Epithelial cell of prostate (primary cell): ENCODE data around the gene TMEM161B.
"Not testable (repeated sequence)": the region's sequence is repeated elsewhere in the genome, so short reads cannot be mapped to it uniquely, and the experiment has no call there.

Experiments used
- DNase-seq: peaks from one replicate; pipeline ENCODE4 v3.0.0-alpha.2; 2011; ENCODE audit warnings: low read depth, low spot score
- H3K27ac ChIP-seq: fragments of 450-650 bp; 2 replicates; pipeline ENCODE4 v1.5.1; 2017; ENCODE audit warnings: mild to moderate bottlenecking

The TMEM161B gene

DNA sequence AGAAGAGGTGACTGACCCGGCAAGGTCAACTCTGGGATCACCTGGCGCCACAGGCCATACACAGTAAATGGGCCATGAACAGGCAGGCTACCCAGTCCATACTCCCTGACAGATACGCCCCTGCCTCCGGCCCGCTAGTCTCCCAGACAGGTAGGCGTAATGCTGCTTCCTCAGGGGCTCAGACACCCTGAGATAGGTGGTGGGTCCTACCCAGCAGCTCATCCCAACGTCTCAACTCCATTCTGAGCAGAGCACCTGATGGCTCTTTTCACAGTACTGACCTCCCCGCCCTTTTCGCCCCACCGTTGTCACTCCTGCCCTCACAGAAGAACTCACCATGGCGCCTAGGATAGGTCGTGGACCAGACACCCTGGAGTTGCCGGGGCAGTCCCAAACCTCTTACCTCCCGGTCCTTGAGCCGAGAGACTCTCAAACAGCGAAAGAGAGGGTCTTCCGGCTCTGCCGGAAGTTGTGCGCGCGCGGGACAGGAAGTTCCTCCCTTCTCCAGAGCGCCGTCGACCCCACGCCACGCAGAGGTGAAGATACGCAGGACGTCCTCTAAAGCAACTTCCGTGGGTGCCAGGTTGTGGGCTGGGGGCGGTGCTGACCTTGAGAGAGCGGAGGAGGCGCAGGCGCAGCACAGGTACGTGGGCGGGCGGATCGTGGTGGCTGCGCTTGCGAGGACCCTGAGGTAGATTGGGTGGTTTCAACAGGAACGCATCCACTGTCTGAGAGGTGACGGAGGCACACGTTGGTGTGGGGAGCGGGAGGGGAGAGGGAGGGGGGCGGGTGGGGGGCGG lies at the start of gene TMEM161B:
TSS of gene TMEM161B (minus strand) at position 461 of the 800 bp plus-strand sequence. CDS start at position 339, 122 bp downstream.
- H3K27ac ChIP-seq = peak within 1 kb of the TSS; percentile 50
- peak; percentile 33 for DNase-seq

DNA sequence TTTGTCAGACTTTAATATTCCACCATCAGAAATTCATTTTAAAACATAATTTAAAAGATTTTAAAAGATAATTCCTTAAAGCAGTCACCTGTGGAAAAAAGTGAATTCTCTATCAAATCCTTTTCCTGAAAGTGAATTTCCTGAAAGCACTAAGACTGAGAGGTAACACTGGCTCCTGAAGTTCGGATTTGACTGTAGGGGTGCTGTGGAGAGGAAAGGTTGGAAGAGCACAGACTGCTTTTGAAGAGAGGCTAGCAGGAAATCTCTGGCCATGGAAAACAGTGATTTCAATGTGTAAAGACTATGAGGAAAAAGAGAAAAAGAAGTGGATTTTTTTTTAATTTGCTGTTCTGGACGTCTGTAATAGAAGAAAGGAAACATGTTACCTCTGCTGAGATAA lies 35.7 kb upstream of the TMEM161B start:
- H3K27ac ChIP-seq = no peak overlapping the region
- DNase-seq = no peak

DNA sequence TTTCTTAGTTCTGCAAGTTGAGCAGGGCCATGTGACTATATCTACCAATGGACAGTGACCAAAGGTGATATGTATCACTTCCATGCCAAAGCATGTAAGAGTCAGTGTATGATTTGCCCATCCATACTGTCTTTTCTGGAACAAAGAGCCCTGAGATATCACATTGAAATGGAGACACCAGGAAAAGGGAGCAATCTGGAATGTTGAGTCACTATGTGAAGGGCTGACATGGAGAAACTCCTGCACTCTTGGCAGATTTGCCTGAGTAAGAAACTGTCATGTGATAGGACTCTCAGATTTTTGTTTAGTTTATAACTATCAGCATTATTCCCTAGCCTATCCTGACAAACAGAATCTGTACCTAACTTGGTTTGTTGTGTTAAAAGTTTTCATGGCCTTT lies 29.8 kb upstream of the TMEM161B start:
- no peak overlapping the region for H3K27ac ChIP-seq
- peak; percentile 14 for DNase-seq

DNA sequence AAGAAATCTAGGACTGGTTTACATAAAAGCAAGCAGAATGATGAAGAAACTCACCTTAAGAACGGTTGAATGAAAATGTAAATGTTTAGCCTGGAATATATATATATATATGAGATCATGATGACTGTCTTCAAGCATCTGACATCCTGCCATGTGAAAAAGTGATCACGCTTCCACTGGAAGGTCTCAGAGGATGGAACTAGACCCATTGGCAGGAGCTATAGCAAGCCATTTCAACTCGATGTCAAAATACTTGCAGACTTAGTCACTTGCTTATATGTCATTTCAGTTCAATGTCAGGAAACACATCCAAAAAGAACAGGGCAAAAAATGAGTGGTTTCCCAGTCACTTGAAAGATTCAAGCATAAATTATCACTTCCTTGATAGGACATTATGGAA lies 22.2 kb upstream of the TMEM161B start:
- DNase-seq = no peak
- H3K27ac ChIP-seq = no peak overlapping the region

DNA sequence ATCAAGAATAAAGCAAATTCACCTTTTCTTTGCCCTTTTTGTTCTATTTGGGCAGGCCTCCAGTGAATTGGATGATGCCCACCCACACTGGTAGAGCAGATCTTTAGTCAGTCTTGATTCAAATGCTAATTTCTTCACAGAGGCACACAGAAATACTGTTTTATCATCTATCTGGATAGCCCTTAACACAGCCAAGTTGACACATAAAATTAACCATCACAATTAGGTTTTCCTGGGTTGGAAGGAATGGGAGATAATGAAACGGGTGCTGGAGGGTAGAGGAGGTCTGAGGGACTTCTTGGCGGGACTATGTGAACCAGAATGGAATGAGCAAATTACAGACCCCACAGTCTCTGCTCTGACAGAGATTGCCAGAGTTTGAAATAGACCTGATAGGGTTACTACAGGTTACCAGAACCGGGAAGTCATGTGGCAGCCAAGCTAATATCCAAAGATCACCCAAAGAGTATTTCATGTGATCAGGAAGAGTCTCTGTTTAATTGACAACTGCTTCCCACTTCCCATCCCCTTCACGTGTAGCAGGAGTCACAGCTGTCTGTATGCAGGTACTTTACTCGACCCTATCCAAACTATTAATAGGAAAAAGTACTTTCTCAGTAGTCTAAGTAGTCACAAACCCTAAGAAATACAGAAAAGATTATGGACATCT lies 20.0 kb upstream of the TMEM161B start:
- DNase-seq = no peak
- H3K27ac ChIP-seq = no peak overlapping the region

DNA sequence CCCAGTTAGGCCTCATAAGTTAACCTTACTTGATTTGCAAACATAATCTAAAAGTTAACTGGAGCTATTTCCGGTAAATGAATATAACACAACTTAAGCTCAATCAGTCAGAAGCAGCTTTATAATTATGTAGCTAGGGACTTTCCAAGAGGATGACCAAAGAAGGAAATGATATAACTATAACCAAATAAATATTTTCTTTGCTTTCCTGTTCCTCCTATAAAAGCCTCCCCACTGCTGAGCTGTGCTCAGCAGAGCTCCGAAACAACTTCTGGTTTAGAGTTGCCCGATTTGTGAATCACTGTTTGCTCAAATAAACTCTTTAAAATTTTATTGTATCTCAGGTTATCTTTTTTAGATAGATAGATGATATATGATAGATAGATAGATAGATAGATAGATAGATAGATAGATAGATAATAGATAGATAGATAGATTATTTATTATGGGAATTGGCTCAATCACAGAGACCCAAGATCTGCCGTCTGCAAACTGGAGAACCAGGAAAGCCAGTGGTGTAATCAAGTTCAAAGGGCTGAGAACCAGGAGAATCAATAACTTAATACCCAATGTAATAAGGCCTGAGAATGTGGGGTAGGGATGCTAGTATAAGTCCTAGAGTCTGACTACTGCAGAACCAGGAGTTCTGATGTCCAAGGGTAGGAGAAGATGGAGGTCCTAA lies 19.3 kb upstream of the TMEM161B start:
- no peak for DNase-seq
- H3K27ac ChIP-seq = no peak overlapping the region

DNA sequence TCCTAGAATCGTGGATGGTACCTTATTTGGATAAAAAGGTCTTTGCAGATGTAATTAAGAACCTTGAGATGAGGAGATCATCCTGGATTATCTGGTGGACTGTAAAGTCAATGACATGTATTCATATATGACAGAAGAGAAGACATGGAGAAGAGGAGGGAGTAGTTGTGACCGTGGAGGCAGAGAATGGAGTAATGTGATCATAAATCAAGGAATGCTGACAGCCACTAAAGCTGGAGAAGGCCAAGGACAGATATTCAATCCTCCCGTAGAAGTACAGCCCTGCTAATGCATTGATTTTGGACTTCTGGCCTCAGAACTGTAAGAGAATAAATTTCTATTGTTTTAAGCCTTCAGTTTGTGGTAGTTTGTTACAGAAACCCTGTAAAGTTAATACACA lies 18.7 kb upstream of the TMEM161B start:
- DNase-seq = no peak
- no peak overlapping the region for H3K27ac ChIP-seq

DNA sequence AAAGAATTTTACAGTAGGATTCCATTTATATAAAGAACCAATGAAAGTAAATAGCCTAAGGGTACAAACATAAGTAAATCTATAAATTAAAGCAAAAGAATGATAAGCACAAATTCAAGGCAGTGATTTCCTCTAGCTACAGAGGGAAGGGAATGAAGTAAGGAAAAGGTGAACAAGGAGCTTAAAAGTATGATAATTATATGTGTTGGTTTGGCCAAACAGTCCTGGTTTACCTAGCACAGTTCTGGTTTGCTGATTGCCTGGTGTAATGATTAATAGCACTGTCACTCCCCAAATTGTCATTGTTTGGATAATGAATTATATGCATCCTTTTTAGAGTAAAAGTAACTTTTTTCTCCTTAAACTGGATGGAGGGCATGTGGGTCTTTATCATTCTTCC lies 15.0 kb upstream of the TMEM161B start:
- no peak for DNase-seq
- no peak overlapping the region for H3K27ac ChIP-seq

DNA sequence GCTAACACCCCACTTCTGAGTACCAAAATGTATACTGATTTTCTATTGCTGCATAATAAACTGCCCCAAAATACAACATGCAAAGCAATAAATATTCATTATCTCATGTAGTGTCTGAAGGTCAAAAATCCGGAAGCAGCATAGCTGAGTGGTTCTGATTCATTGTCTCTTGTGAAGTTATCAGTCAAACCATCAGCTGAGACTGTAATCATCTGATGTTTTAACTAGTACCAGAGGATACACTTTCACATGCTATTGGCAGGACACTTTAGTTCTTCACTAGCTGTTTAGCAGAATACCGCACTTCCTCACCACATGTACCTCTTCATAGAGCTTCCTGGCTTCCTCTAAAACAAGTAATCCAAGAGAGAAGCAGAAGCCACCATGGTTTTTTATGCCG lies 12.7 kb upstream of the TMEM161B start:
- no peak for DNase-seq
- no peak overlapping the region for H3K27ac ChIP-seq

DNA sequence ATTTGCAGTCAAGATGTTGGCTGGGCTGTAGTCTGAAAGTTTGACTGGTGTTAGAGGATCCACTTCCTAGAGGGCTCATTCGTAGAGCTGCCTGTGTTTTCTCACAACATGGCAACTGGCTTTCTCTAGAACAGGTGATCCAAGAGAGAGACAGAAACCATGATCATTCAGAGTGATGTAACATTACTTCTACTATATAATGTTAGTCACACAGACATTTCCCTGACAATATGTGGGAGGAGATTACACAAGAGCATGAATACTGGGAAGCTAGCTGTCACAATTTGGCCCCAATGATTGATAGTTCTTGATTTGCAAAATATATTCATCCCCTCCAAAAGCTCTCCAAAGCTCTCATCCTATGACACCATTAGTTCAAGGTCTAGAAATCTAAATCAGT lies 10.9 kb upstream of the TMEM161B start:
- DNase-seq = no peak
- H3K27ac ChIP-seq = peak overlapping the region; percentile 58

DNA sequence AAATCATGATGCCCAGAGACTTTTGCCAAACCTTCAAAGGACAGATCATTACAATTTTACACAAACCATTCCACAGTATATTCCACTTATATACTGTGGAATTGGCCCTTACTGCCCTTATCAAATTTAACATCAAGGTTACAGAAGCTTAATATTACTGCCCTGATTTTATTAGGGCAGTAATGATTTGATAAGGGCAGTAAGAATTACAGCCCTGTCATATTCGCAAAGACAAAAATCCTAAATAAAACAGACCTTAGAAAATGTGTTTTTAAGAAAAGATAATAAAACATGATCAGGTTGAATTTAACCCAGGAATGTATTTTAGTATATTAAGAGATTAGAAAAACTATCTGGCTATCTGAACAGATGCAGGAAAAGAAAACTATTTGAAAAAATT lies 7.7 kb upstream of the TMEM161B start:
- no peak overlapping the region for H3K27ac ChIP-seq
- no peak for DNase-seq

DNA sequence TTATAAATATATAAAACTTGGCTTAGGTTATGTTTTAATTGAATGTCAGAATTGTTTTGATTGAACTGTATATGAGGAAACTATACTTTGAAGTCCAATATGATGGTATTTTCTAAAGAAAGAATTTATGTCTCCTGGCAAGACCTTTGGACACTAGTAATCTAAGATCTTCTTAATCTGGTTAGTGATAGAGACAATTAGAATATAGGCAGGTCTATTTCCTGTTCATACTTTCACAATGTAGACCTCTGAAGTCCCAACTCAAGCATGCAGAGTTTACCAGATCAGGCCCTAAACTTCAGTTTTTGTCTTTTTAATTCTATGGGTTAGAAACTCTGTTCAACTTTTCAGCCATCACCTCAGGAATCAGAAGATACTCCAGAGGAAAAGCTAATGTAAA lies 6.9 kb upstream of the TMEM161B start:
- DNase-seq = no peak
- no peak overlapping the region for H3K27ac ChIP-seq

DNA sequence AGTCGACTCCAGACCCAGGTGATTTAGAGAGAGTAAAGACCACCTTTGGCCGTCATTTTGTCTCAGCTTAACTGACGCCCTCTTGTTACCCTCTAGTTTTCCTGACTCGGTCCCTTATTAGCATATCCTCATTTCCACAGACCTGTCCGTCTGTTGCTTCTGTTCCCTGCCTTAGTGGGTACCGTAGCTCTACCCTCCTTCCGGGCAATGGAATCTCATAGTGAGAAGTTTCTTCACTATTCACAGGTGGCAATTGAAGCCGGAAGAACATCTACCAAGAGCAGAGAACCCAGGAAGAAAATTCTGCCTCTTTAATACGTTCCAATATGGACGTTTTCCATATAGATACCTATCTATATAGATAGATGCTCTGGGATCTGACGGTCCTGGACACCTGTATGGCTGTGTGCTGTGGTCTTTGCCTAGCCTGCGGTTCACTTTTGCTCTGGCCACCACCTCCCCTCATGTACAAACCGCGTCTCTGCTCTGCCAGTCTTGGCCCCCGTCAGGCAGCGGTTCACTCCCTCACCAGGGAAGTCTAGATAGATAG lies 652 bp upstream of the TMEM161B start:
- H3K27ac ChIP-seq = peak overlapping the region; percentile 50
- no peak for DNase-seq

DNA sequence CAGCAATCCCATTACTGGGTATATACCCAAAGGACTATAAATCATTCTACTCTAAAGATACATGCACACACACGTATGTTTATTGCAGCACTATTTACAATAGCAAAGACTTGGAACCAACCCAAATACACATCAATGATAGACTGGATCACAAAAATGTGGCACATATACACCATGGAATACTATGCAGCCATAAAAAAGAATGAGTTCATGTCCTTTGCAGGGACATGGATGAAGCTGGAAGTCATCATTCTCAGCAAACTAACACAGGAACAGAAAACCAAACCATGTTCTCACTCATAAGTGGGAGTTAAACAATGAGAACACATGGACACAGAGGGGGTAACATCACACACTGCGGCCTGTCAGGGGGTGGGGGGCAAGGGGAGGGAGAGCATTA lies 4.1 kb downstream of the TMEM161B start:
- not testable (repeated sequence) for H3K27ac ChIP-seq, DNase-seq

DNA sequence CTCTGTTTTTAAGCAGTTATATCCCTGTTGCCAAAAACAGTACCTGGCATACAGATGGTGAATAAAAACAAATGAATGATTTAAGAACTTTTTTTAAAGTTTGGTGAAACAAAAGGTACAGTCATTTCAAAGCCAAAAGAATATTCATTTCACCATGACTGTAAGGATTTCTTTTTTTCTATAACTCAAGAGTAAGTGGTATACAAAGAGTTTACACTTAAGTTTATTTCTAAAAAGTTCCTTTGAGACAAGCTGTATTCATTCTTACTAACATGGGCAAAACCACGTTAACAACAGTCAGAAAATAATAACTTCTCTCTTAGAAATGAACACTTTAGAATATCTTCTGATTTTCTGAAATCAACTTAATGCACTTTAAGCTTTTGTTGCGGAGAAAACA lies 5.3 kb downstream of the TMEM161B start:
- DNase-seq = no peak
- no peak overlapping the region for H3K27ac ChIP-seq

DNA sequence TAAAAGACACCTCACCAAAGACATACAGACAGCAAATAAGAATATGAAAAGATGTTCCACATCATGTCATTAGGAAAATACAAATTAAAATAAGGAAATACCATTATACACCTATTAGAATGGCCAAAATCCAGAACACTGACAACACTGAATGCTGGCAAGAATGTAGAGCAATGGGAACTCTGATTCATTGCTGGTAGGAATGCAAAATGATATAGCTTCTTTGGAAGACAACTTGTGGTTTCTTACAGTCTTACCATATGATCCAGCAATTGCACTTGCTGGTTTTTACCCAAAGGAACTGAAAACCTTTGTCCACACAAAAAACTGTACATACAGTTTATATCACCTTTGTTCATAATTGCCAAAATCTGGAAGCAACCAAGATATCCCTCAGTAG lies 6.5 kb downstream of the TMEM161B start:
- H3K27ac ChIP-seq = no peak overlapping the region
- no peak for DNase-seq

DNA sequence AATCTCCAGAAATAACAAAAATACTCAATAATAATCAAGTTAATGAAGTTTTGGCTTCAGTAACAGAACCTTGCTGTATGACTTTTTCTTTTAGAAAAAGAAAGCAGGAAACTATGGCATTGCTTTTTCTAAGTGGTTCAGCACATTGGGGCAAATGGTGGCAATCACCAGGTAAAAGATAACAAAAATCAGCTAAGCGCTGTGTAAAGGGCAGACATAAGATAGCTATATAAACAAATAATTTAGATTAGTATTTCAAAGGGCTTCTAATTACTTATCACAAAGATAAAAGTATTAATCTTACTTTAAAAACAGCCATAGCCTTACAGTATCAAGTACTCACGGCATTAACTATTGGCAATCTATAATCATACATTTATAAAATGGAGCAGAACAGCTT lies 10.0 kb downstream of the TMEM161B start:
- no peak for DNase-seq
- H3K27ac ChIP-seq = no peak overlapping the region

DNA sequence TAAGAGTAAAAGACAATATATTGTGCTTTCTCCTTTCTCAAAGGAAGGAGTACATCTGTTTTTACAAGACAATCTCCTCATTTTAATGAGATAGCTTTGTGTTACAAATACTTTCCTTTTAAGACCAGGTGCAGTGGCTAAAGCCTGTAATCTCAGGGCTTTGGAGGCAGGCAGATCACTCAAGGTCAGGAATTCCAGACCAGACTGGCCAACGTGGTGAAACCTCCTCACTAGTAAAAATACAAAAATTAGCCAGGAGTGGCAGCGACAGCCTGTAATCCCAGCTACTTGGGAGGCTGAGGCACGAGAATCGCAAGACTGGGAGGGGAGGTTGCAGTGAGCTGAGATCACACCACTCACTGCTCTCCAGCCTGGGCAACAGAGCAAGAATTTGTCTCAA lies 11.8 kb downstream of the TMEM161B start:
- DNase-seq = no peak
- no peak overlapping the region for H3K27ac ChIP-seq

DNA sequence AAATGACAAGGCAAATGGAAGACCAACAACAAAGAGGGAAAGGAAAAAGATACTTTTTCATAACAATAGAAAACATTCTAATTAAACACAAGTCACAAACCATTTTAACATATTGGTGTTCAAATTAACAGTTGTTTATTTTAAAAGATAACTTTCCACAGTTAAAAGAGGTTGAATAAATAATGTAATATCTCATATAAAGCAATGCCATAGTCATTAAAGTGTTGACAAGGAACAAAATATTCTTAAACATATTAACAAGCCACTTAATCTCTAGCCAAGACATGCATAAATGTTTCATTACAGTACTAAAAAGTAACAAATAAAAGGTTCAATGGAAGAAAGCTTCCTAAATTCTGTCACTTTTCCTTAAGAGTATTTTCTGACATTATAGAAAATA lies 12.6 kb downstream of the TMEM161B start:
- no peak overlapping the region for H3K27ac ChIP-seq

DNA sequence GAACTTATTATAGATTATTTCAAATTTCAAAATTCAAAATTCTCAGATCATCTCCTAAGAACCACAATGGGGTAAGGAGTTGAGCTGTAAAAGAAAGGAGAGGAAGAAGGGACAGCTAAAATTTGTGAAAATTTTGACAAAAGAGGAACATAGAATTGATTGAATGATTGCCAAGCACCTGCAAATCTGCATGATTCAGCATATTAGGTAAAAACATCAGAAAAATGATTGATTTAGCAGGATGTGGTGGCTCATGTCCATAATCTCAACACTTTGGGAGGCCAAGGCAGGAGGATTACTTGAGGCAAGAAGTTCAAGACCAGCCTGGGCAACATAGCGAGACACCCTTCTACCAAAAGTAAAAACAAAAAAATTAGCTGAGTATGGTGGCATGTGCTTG lies 14.3 kb downstream of the TMEM161B start:
- H3K27ac ChIP-seq = no peak overlapping the region
- DNase-seq = no peak

More for the DNA sequence above, 12.6 kb downstream of the TMEM161B start:
- DNase-seq = no peak
